GM23338 (cell line): ENCODE measurements around the gene JPH3.

Experiments used
- POLR2AphosphoS5 ChIP-seq: IDR thresholded peaks from 2 replicates; pipeline ENCODE4 v1.6.1; 2016; ENCODE audit warnings: antibody characterized with exemption, low read depth
- TF ChIP-seq, protein P1 (sequence below), 2 experiments: fragments of 200-600 bp in 1 of 2; sonication (generic) in 1 of 2; conservative IDR thresholded peaks; 2 replicates each; pipeline versions ENCODE4 v1.5.1 to v1.6.1; 2016 to 2017; ENCODE audit warnings: antibody characterized with exemption in 2 of 2, low read depth in 2 of 2, mild to moderate bottlenecking in 2 of 2, moderate library complexity in 1 of 2
- TF ChIP-seq, protein P2 (sequence below): fragments of 250-450 bp; sonication (Bioruptor Pico); IDR thresholded peaks from 2 replicates; pipeline ENCODE4 v1.5.0; 2020; ENCODE audit warnings: mild to moderate bottlenecking, moderate library complexity
- TF ChIP-seq, protein P3 (sequence below): IDR thresholded peaks from 2 replicates; pipeline ENCODE4 v1.6.1; 2016; ENCODE audit warnings: antibody characterized with exemption

DNA sequence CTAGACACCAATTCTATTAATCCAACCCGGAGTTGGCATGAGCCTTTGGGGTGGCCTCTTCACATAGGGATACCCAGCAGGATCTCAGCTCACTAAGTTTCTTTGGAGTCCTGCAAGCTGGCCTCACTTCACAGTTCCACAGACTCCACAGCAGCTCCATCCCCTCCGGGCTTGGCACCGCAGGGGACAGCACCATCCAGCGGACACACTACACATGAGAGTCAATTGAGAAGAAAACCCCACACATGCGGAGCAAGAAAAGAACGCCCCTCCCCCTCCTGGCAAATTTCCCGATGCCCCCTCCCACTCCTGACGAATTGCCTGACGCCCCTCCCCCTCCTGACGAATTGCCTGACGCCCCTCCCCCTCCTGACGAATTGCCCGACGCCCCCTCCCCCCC is 132.3 kb downstream of the JPH3 start:
- no peak for TF ChIP-seq POLR2AphosphoS5
- TF ChIP-seq, protein P1, sequence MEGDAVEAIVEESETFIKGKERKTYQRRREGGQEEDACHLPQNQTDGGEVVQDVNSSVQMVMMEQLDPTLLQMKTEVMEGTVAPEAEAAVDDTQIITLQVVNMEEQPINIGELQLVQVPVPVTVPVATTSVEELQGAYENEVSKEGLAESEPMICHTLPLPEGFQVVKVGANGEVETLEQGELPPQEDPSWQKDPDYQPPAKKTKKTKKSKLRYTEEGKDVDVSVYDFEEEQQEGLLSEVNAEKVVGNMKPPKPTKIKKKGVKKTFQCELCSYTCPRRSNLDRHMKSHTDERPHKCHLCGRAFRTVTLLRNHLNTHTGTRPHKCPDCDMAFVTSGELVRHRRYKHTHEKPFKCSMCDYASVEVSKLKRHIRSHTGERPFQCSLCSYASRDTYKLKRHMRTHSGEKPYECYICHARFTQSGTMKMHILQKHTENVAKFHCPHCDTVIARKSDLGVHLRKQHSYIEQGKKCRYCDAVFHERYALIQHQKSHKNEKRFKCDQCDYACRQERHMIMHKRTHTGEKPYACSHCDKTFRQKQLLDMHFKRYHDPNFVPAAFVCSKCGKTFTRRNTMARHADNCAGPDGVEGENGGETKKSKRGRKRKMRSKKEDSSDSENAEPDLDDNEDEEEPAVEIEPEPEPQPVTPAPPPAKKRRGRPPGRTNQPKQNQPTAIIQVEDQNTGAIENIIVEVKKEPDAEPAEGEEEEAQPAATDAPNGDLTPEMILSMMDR (conservative IDR thresholded peaks at IDR 0.05; ENCODE audit: low read depth in 2 of 2): no peak; a peak in 1 of 4 replicates
- TF ChIP-seq, protein P2, sequence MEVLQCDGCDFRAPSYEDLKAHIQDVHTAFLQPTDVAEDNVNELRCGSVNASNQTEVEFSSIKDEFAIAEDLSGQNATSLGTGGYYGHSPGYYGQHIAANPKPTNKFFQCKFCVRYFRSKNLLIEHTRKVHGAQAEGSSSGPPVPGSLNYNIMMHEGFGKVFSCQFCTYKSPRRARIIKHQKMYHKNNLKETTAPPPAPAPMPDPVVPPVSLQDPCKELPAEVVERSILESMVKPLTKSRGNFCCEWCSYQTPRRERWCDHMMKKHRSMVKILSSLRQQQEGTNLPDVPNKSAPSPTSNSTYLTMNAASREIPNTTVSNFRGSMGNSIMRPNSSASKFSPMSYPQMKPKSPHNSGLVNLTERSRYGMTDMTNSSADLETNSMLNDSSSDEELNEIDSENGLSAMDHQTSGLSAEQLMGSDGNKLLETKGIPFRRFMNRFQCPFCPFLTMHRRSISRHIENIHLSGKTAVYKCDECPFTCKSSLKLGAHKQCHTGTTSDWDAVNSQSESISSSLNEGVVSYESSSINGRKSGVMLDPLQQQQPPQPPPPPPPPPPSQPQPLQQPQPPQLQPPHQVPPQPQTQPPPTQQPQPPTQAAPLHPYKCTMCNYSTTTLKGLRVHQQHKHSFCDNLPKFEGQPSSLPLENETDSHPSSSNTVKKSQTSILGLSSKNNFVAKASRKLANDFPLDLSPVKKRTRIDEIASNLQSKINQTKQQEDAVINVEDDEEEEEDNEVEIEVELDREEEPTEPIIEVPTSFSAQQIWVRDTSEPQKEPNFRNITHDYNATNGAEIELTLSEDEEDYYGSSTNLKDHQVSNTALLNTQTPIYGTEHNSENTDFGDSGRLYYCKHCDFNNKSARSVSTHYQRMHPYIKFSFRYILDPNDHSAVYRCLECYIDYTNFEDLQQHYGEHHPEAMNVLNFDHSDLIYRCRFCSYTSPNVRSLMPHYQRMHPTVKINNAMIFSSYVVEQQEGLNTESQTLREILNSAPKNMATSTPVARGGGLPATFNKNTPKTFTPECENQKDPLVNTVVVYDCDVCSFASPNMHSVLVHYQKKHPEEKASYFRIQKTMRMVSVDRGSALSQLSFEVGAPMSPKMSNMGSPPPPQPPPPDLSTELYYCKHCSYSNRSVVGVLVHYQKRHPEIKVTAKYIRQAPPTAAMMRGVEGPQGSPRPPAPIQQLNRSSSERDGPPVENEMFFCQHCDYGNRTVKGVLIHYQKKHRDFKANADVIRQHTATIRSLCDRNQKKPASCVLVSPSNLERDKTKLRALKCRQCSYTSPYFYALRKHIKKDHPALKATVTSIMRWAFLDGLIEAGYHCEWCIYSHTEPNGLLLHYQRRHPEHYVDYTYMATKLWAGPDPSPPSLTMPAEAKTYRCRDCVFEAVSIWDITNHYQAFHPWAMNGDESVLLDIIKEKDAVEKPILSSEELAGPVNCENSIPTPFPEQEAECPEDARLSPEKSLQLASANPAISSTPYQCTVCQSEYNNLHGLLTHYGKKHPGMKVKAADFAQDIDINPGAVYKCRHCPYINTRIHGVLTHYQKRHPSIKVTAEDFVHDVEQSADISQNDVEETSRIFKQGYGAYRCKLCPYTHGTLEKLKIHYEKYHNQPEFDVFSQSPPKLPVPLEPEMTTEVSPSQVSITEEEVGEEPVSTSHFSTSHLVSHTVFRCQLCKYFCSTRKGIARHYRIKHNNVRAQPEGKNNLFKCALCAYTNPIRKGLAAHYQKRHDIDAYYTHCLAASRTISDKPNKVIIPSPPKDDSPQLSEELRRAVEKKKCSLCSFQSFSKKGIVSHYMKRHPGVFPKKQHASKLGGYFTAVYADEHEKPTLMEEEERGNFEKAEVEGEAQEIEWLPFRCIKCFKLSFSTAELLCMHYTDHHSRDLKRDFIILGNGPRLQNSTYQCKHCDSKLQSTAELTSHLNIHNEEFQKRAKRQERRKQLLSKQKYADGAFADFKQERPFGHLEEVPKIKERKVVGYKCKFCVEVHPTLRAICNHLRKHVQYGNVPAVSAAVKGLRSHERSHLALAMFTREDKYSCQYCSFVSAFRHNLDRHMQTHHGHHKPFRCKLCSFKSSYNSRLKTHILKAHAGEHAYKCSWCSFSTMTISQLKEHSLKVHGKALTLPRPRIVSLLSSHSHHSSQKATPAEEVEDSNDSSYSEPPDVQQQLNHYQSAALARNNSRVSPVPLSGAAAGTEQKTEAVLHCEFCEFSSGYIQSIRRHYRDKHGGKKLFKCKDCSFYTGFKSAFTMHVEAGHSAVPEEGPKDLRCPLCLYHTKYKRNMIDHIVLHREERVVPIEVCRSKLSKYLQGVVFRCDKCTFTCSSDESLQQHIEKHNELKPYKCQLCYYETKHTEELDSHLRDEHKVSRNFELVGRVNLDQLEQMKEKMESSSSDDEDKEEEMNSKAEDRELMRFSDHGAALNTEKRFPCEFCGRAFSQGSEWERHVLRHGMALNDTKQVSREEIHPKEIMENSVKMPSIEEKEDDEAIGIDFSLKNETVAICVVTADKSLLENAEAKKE (CRISPR knock-in tag): no peak
- TF ChIP-seq, protein P3, sequence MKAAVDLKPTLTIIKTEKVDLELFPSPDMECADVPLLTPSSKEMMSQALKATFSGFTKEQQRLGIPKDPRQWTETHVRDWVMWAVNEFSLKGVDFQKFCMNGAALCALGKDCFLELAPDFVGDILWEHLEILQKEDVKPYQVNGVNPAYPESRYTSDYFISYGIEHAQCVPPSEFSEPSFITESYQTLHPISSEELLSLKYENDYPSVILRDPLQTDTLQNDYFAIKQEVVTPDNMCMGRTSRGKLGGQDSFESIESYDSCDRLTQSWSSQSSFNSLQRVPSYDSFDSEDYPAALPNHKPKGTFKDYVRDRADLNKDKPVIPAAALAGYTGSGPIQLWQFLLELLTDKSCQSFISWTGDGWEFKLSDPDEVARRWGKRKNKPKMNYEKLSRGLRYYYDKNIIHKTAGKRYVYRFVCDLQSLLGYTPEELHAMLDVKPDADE: no peak
